ENCODE results near the gene PAMR1.

DNA sequence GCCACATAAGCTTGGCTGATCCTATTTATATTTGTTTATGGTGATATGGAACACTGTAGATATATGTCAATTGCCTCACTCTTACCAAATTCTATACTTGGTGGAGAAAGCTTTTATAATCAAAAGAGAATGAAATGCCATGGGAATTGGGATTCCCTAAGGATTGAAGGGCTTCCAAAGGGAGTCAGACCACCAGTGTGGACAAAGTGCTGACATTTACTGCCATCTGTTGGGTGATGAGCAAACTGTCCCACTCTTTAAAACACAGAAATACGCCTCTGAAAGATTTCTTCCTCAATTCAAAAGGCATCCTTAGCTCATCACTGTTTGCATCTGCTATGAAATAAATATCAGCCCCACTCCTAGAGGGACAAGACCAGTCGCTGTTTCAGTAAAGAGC is 113.1 kb downstream of the PAMR1 start:
- no peak for TF ChIP-seq POLR2A (IDR thresholded peaks at IDR 0.05; ENCODE audit: low read depth, low read length)
- no peak for TF ChIP-seq EZH2 (IDR thresholded peaks at IDR 0.05; ENCODE audit: borderline replicate concordance, control insufficient read depth, low read depth, low read length)
- no peak for TF ChIP-seq JUNB (IDR thresholded peaks at IDR 0.05)
- no peak for TF ChIP-seq ZNF274 (IDR thresholded peaks at IDR 0.05; ENCODE audit: insufficient read depth, insufficient read length)
- TF ChIP-seq HCFC1 (IDR thresholded peaks at IDR 0.05; ENCODE audit: low read length), result no peak
- TF ChIP-seq, protein P1, sequence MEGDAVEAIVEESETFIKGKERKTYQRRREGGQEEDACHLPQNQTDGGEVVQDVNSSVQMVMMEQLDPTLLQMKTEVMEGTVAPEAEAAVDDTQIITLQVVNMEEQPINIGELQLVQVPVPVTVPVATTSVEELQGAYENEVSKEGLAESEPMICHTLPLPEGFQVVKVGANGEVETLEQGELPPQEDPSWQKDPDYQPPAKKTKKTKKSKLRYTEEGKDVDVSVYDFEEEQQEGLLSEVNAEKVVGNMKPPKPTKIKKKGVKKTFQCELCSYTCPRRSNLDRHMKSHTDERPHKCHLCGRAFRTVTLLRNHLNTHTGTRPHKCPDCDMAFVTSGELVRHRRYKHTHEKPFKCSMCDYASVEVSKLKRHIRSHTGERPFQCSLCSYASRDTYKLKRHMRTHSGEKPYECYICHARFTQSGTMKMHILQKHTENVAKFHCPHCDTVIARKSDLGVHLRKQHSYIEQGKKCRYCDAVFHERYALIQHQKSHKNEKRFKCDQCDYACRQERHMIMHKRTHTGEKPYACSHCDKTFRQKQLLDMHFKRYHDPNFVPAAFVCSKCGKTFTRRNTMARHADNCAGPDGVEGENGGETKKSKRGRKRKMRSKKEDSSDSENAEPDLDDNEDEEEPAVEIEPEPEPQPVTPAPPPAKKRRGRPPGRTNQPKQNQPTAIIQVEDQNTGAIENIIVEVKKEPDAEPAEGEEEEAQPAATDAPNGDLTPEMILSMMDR (IDR thresholded peaks at IDR 0.05 in 2 of 3, conservative IDR thresholded peaks at IDR 0.05 in 1 of 3; ENCODE audit: control insufficient read depth in 2 of 3, extremely low read depth in 1 of 3, insufficient read depth in 1 of 3, low read depth in 3 of 3, low read length in 3 of 3), result peak; percentile 40 to 45 (median 44); a peak in 5 of 6 replicates
